GM19240 (cell line): ENCODE data around the gene H2BK1.

Experiments used
- DNase-seq: peaks from one replicate; pipeline ENCODE4 v3.0.0; 2011; ENCODE audit warnings: low spot score; ENCODE audit not compliant: insufficient read length

The H2BK1 gene

GRCh38 chr7:151245360-151246101, 35.2 kb upstream of the H2BK1 start:
- DNase-seq: peak; percentile 80

- no peak for DNase-seq
Observed at GRCh38 chr7:151244841-151245346, 34.6 kb upstream of the H2BK1 start.

- peak; percentile 71 for DNase-seq
Observed at GRCh38 chr7:151244196-151244840, 34.0 kb upstream of the H2BK1 start.

DNA sequence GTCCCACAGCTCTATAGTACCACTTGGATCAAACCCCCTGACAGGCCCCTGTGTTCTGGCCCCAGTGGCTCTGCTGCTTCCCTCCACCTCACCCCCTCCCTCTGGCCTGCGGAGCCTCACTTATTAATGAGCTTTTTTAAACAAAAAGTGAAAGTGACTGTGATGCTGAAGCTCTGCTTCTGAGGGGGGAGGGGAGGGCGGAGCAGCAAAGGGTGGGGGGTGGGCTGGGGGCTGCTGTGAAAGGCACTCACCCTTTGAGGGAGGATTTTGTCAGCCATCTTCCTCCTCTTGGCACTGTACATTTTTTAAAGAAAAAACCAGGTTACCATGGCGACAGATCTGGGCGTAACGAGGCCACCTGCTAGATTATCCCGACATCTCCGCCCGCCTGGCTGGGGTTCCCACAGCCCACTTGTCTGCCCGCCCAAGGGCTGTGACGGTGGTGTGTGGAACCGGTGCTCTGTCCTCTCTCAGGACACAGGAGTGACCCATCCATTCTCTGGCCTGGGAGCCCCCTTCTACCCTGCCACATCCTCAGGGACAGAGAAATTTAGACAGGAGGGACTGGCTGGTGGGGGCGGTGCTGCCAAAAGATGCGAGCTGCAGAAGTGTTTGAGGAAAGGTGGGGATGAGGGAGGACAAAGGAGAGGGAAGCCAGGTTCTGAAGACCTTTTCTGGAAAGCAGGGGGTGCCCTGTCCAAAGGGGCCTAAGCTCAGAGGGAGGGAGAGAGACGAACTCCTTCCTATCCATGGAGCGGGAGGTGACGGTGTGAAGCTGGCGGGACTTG, 33.3 kb upstream of the H2BK1 start:
- no peak for DNase-seq

DNA sequence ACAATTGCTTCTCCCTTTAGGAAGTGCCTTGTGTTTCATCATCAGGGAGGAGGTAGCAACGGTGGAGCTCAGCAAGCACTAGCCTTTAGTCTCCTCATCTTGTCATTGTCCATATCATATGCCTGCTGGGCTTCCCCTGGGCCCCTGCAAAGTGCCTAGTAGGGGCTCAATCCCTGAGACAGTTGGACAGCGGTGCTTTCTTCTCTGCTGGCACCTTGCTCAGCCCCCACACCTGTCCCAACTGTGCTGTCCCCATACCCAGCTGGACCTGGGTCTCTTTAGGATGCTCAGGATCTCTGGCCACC, 32.7 kb upstream of the H2BK1 start:
- DNase-seq: no peak

DNA sequence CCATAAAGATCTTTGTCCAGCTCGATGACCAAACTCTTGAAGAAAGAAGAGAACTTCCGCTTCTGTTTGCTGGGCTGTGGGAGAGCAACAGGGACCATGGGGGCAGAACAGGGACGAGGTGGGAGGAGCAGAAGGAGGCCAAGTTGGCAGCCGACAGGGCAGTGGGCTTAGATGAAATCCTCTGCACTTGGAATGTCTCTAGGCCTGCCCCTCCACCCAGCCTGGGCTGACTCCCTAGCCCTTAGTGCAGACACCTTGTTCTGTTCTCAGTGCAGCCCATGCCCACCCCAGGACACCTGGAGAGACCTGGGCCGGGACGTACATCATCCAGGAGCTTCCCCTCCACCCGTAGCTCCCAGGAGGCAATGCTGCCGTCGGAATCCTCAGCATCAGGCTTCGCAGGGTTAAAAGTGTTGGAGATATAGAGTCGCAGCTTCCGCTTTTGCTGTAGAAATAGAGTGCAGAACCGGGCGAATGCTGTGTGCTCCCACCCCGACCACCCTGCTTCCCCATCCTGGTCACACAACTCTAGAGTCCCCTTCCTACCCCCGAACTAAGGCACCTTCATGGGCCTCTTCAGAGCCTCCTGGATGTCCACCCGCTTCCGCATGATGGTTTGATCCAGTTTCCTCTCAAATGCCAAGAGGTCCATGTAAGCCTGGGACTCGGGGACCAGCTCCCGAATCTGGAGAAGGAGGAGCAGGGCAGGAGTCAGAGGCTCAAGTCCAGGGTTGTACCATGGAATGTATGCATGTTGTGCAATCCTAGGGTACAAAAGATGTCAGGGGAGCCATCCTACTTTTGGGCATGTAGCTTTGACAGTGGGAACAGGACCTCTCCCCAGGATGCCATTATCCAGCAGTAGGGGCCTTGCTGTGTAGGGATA, 32.1 kb upstream of the H2BK1 start:
- no peak for DNase-seq

- no peak for DNase-seq
Observed at GRCh38 chr7:151241755-151242096, 31.4 kb upstream of the H2BK1 start.

- DNase-seq: no peak
Observed at GRCh38 chr7:151240942-151241754, 30.9 kb upstream of the H2BK1 start.

GRCh38 chr7:151240536-151240935, 30.2 kb upstream of the H2BK1 start:
- DNase-seq: no peak

DNA sequence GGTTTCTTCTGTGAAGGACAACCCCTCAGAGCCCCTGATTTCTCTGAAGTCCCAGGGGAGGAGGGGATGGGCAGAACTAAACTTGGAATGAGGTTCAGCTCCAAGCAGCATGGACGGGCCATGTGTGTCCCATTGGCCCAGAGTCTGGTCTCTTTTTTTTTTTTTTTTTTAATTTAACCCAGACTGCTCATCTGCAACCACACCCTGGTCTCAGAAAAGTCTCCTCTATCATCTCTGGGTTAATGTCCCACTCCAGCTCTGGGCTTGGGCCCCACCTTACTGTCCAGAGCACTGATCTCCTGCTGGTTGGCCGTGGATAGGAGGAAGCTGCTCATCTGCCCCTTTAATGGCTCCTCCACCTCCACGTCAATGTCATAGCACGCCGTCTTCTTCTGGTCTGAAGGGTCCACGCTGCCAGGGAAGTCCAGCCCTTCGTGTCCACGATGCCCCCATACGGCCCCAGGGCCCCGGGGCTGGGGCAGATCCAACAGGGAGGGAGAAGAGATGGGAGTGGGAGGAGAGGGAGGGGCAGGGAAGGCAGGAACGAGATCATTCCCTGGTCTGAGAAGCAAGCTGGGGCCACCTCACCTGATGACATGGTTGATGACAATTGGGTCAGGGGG, 29.7 kb upstream of the H2BK1 start:
- DNase-seq: no peak

DNA sequence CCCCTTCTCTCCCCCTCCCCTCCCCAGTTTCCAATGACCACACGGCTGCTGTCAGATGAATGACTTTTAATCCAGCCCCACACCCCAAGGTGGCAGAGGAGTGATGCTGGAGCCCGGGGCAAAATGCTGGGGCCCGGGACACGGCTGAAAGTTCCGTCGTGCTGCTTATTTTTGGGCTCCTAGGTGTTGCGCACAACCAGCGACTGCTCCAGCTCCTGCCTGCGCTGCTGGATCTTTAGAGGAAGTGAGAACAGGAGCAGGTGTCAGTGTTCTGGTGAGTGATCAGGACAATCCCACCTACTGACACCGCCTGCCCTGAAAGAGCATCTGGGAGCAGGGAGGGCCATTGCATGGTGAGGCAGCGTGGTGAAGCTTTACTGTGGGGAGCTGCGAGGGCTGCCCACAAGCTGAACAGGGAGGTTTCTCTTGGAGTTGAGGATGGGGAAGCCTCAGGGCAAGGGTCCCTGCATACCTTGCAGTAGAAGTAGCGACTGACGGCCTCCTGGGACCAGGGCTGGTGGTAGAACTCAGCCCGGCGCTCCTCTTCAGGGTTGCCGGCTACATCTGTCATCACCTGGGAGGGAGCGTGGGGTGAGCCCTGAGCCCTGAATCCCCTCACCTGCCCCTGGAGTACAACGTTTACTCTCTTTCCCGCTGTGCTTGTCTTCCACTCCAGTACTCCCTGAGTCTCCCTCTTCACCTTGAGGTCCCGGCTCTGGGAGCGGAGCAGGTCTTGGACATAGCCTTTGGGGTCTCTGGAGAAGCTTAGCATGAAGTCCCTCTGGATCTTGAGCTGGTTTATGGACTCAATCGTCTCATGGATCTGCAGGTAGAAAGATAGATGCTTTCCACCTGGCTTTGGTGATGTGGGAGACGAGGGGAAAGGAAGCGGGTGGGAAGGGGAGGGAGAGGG, 28.9 kb upstream of the H2BK1 start:
- DNase-seq: no peak

- DNase-seq: no peak
Observed at GRCh38 chr7:151238190-151238810, 28.0 kb upstream of the H2BK1 start.

- DNase-seq: no peak
Observed at GRCh38 chr7:151237244-151238189, 27.2 kb upstream of the H2BK1 start.

DNA sequence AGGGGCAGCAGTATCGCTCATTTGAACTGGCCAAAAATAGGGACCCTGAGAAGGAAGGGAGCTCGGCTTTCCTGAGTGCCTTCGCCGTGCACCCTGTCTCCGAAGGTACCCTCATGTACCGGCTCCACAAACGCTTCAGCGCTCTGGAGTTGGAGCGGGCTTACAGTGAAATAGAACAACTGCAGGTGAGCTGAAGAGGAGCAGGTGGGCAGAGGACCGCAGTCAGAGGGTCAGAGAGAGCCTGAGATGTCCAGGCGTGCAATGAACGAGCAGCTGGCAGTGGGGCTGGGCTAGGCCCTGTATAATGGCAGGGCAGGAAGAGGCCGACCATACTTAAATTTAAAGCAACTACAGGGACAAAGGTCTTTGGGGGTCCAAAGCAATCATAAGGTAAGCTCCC, 26.1 kb upstream of the H2BK1 start:
- DNase-seq: no peak

DNA sequence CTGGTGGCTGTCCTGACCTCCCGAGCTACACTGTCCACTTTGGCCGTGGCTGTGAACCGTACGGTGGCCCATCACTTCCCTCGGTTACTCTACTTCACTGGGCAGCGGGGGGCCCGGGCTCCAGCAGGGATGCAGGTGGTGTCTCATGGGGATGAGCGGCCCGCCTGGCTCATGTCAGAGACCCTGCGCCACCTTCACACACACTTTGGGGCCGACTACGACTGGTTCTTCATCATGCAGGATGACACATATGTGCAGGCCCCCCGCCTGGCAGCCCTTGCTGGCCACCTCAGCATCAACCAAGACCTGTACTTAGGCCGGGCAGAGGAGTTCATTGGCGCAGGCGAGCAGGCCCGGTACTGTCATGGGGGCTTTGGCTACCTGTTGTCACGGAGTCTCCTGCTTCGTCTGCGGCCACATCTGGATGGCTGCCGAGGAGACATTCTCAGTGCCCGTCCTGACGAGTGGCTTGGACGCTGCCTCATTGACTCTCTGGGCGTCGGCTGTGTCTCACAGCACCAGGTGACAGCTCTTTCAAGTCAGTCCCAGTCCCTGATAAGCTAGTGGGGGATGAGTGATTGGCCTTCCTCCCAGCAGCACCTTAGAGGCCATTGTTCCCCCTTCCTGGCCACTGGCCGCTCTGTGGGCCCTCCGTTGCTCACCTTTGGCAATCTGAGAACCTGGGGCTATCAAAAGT, 25.0 kb upstream of the H2BK1 start:
- DNase-seq: no peak

- DNase-seq: no peak
Observed at GRCh38 chr7:151233804-151234203, 23.5 kb upstream of the H2BK1 start.
